HG03521 (cell line): ENCODE results near the gene SLC4A1AP.

ENCODE experiments used
- ATAC-seq: cut with Tn5 transposase; IDR thresholded peaks from one replicate; pipeline ENCODE4 v1.9.1; 2021; ENCODE audit warnings: mild to moderate bottlenecking, moderate library complexity; ENCODE audit not compliant: unreplicated experiment

SLC4A1AP gene

DNA sequence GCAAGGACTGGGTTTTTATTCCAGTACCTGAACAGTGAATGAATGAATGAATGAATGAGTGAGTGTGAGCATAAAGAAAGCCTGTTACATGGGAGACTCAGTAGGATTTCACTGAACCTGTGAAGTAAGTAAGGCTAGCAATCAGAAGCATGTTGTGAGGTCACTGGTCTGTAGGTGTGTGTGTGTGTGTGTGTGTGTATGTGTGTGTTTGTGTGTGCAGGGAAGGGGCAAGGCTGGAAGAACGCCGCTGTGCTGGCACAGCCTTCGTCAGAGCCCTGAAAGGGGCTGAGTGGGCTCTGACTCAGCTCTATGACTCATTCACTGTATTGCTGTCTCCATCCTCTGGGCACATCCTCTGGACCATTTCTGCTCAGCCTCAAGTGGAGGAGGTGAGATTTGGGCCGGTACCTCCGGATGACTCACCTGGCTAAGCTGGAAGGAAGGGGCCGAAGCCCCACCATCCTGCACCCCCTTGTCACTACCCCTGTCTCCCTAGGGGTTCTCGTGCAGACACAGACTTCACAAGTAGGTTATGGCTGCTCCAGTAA, 56.4 kb downstream of the SLC4A1AP start:
- no peak for ATAC-seq

DNA sequence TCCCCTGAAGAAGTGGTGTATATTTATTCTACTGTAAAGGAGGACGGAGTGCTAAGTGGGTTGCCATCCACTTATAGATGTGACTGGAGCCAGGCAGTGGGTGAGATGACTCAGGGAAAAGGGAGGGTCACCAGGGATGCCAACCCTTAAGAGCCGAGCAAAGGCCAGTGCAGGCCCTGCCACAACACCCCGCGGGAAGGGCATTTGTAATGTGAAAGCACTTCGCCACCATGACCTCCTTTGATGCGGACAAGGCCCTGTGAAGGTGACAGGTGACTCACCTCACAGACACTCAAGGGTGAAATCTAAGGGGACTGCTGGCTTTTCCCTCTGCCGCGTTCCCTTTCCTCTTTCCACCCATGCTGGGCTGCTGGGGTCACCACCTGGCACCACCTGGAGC, 57.6 kb downstream of the SLC4A1AP start:
- no peak for ATAC-seq

DNA sequence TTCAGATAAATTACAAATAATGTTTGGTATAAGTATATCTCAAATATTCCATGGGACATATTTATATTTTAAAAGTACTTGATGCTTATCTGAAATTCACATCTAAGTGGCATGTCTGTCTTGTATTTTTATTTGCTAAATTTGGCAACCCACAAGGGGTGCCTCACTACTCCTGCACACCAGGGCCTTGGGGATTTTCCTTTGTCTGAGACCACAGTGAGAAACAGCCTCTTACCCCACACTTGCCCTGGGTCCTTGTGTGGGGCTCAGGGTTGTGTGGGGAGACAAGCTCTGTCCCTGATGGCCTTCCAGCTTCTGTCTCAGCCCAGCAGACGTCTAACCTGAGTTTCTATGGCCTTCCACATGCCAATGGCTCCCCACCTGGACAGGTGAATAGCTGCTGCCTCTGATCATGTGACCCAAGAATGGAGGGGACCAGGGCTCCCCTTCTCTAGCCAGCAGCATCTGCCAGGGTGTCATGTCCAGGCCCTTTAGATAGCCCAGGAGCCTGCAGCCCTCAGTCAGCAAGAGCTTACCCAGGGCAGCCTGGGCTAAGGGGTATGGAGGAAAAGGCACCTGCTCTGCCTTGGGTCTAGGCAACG, 58.3 kb downstream of the SLC4A1AP start:
- ATAC-seq, result no peak

DNA sequence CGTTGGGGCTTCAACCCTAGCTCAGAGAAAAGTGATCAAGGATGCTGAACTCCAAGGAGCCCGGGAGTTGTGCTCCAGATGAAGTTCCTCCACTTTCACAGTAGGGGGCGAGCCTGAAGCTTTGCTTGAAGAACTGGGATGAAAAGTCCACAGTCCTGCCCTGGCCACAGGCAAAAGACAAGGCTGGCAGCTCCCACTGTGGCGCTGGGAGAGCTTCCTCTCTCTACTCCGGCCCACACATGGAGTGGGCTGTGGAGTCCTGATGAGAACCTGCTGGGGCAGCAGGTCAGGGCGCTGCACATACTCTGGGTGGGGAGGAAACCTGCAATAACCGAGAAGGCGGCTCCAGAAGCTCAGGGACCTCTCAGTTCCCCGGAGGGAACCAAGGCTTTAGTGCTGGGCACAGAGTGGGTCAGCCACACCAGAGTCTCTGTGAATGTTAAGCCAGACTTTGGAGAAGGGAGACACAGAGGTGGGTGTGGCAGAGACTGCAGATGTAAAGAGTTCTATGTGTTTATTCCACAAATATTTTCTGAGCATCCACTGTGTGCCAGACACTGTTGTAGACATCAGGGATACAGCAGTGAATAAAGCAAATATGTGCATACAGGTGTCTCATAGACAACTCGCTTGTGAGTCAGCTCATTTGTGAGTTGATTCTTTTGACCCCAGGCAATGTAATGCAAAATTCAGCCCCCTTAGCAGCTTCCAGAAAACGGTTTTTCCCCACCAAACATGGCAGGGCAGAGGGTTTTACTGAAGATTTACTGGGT, 59.9 kb downstream of the SLC4A1AP start:
- ATAC-seq, result no peak

DNA sequence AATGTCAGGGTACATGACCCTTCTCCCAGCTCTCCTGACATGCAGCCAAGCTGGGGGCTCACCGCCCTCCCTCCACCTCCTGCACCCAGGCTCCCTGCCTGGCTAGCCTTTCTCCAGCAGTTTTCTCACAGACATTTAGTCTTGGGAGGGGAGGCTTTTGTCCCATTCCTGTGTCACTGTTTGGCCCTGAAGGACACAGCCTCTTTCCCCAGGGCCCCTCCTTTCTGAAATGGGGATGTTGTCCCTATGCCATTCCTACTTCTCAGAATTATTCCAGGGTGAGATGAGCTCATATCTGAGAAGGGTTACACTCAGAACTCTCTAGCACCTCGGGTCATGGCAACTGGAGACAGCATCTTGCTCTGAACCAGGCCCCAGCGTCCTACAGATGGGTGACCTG, 60.5 kb downstream of the SLC4A1AP start:
- ATAC-seq, result no peak

DNA sequence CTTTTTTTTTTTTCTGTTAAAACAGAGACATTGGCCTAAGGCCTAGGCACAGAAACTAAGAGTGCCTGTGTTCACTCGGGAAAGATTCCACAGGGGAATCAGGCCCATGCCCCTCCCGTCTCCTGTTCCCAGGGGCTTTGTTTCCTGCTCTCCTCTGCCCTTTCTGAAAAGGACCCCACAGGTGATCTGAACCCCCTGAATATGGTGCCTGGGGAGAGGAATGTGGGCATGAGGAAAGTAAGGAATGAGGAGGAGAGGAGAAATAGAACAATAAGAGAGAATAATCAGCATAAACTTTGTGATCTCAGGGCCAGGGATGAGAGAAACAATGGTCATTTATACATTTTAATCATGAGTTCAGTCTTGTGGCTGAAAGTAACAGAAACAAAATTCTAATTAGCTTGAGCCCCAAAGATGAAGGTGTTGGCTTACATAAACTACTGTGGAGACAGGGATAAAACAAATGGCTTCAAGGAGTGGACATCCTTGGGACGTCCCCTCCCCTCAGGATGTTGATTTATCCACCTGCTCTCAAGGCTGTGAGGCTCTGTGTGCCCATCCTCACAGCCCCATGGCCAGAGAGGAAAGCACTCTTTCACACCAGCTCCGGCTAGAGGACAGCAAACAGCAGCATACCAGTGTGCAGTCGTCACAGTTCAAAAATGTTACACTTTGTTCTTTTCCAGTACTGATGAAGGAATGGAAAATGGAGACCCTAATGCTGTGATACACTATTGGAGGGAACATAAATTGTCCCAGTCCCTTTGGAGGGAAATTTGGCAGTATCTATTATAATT, 61.4 kb downstream of the SLC4A1AP start:
- no peak for ATAC-seq

DNA sequence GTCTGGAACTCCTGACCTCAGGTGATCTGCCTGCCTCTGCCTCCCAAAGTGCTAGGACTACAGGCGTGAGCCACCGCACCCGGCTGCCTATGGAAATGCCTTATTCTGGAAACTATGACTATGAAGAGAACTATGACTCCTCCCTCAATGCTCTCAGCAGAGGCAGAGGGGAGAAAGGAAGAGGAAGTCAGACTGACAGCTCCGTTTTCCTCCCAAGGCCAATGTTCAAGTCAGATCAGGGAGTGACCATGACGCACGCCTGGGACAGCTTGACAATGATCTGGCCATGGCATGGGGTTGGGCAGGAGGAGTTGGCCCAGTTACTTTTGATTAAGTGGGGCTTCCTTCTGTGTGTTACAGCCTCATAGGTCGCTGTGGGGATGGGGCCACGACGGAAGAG, 63.6 kb downstream of the SLC4A1AP start:
- no peak for ATAC-seq

DNA sequence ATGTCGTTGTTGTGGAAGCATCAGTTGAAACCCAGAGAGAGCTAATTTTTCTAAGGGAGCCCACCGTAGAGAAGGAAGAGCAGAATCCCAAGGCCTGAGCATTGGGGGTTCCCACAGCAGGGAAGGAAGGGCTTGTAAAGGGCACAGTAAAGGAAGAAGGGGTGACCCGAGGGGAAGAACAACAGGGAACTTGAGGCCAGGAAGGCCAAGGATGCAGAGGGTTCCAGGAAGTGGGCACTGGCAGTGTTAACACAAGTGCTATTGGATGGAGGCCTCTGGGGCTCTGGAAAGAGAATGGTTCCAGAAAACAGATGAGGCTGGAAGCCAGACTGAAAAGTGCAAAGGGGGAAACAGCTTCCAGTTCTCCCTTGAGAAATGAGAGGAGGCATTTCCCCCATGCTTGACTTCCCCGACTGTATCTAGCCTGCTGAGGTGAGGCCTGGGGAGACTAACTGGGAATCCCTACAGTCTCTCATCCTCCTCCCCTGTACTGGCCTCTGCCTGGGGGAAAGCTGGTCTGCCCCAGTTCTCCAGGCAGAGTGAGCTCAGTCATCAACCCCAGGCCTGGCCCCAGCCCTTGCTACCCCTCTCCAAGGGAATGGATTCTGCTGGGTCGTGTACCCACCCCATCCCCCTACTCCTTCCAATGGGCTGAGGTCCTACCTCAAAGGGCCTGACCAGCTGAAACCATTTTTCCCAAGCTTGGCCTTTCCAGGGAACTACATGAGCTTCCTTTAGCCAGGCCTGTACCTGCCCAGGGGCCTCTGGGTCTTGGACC, 64.6 kb downstream of the SLC4A1AP start:
- ATAC-seq, result no peak

DNA sequence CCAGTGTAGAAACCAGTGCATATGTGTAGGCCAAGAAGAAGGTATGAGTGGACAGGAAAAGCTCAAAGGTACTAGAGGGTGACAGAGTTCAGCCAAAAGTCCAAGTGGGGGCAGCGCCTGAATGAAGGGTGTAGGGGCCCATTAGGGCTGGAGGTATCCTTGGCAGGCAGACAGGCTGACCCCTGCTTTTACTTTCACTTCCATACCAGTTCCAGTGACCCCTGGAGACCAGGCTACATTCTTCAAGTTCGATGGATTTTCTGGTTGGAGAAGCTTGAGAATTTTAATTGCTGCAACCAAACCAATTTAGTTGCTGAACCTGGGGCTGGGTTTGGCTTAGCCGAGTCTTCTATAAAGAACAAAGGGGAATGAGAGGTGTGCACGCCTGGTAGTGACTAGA, 65.5 kb downstream of the SLC4A1AP start:
- ATAC-seq, result no peak

DNA sequence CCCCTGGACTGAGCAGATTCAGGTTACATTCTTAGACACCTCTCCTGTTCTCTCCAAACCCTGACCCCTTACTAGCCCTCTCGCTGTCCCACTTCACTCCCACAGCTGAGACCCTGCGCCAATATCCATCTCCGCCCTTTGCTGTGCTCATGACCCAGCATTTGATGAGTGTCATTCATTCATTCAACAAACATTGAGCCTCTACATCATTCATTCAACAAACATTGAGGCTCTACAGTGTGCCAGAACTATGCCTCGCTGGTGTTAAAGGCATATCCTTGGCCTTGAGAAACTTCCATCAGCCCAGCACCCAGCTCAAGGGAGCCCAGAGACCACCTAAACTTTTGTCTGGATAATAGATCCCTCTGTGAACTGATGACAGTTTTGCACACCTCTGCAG, 65.9 kb downstream of the SLC4A1AP start:
- ATAC-seq, result no peak

DNA sequence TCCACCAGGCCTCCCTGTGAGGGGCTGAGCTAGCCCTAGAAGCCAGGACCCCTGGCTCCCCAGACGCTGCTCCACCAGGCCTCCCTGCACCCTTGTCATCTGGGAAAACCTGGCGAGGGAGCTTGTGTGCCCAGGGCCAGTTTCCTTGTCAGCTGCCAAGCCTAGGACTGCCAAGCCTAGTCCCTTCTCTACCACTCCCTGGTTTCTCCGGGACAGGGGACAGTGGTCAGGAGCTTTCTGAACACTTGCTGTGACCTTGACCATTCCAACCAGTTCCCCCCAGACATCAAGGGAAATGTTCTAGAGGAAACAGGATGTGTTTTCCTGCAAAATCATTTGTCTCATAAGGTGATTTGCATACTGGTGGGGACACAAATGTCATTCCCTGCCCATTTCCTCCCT, 66.6 kb downstream of the SLC4A1AP start:
- no peak for ATAC-seq

DNA sequence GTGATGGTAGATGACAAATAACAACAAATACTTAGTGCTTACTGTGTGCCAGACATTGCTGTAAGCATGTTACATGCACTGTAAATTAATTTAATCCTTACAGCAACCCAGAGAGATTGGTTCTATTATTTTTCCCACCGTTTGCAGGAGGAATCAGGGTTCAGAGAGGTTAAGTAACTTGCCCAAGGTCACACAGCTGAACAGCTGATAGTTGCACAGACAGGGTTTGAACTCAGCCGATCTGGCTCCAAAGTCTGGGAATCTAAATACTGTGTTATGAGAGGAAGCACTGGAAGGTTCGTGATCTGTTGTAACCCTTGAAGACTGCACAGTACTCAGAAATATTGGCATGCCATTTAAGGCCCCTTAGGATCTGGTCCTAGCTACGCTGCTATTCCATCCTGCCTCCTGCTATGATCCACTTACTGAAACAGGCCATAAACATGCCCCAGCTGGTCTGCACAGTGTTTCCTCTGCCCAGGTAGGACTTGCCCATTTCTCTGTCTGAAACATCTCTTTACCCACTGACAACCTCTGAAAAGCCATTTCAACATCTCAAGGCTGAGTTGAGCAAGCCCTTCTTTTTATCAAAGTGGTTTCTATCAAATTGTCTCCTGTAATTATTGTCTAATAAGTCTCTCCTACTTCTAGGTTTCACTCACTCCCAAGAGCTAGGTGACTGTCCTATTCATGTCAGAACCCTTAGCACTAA, 67.4 kb downstream of the SLC4A1AP start:
- no peak for ATAC-seq

DNA sequence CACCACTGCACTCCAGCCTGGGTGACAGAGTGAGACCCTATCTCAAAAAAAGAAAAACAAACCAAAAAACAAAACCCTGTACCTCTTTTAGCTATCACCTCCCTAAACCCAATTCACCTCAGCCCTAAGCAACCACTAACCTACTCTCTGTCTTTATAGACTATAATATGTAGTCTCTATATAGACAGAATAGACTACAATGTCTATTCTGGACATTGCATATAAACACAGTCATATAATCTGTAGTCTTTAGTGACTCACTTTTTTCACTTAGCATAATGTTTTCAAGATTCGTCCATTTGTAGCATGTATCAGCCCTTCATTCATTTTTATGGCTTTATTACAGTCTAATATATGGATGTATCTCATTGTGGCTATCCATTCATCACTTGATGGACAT, 70.6 kb downstream of the SLC4A1AP start:
- no peak for ATAC-seq

DNA sequence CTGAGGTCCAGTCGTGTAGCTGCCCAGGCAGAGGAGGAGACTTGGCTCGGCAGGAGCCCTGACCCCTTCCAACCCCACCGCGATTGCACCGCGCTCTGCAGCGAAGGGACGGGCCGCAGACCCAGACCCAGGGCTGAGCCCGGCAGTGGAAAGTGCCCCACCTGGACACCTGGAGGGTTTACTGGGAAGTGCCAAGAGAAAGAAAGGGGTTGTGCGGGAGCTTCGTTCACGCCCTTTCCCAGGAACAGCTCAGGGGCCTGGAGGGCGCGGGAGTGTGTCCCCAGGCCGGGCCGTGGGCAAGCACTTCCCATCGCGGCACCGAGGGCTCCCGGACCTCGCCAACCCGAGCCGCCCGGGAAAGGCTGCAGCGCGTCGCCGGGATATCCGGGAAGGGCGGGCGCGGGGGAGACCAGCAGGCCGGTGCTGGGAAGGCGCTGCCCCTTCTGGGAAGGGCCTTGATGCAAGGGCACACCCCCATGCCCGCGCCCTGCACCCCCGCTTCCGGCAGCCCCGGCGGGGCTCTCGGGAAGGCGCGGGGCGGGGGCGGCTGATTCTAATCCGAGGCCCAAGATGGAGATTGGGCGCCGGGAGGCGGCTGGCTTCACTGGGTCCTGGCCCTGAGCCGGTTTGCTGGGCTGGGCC, 71.7 kb downstream of the SLC4A1AP start:
- ATAC-seq, result no peak

DNA sequence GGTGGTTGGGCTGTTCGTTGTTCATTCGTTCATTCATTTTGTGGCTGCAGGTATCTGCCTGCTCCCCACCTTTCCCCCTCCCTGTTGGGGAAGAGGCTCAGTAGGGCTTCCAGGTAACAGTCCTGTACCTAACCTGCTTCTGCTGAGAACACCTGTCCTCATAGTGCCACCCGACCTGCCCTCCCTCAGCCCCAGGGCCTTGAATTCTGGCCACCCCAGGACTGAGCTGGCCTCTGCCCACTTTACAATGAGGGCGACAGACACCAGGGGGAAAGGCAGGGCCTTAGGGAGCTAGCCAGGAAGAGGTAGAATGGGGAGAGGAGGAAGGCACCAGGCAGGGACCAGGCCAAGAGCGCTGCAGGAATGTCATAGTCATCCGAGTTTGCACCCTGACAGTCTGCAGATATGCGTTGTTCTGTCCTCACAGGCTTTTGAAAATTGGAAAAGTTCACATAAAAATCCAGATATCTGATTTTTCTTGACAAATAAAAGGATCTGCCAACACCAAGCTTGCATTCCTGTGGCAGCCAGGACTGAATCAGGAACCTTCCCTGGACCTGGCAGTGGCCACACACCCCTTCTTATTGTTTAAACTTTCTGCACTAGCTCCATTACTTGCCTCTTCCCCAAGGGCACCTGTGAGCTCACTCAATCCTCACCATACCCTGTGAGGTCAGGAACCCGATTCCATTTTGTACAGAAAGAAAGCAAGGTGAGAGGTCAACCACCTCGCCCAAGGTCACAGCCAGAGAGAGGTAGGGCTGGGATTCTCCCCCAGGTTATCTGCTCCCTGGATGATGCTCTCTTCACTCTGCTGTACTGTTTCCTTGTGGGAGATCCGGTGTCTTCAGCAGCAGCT, 72.6 kb downstream of the SLC4A1AP start:
- ATAC-seq, result no peak

DNA sequence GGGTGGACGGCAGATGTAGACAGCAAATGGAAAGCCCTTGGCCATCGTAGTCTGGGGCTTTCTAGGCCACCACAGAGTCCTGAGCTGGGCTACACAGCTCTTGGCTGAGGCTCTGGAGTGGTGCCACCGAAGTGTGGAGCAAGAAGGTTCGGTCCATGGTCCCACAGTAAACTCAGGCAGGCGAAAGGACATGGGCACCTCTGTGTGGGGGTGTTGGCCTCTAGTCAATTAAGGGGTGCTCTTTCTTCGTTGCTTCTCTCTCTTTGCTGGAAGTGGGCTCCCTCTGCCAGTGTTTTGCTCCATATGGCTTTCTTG, 73.2 kb downstream of the SLC4A1AP start:
- no peak for ATAC-seq

DNA sequence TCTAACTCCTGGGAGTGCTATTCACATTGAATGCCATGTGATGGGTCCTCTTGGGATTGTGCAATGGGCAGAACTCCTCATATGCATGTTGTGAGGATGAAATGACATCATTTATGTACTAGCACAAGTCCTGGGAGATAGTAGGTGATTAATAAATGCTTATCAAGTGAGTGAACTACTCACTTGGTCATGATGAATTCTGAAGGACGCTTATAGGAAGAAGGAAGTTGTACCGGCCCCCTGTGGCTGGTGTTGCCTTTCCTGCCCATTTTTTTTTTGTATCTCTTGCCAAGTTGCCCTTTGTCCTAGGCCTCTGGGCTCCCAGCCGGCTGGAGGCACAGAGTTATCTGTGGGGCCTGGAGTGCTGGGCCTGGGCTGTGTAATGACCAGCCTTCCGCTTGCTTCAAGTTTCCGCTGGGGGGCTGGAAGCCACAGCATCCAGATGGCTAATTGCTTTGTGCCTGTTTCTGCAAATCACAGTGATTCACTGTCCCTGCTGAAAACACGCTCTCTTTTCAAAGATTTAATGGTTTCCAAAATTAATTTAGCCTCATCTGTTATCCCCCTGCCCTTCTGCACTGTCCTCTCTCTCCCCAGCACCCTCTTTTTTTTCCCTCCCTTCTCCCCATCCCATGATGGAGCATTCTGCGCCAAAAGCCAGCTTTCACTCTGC, 74.1 kb downstream of the SLC4A1AP start:
- ATAC-seq, result no peak

DNA sequence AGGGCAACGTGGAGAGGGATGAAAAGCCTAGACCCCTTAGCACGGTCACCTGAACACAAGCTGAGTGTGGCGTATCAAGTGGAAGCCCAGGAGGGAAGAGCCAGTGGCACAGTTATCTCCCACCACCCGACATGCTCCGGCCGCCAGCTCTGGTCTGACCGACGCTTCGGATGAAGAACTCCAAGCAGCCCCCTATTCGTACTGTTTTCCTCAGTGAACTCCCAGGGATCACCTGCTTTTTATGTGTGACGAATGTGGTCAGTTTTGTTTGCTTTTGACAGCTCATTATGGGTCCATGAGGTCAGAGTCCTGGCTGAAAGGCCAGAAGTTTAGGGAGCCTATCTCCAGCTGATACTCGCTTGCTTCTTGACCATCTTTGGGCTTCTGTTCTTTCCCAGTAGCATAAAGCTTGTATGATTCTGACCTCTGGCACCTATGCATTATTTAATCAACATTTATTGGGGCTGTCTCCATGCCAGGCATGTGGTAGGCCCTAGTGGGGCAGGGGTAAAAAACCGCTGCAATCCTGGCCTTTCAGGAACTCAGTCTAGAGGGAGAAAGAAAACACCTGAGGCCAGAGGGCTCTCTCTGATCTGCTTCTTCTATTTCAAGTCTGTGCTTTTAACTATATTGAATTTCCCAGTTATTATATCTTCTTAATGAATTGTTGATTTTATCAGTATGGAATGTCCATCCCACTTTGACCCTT, 74.8 kb downstream of the SLC4A1AP start:
- no peak for ATAC-seq
